GM18870 (cell line): ENCODE data around the gene ATP5F1D.

Experiments
- ATAC-seq: cut with Tn5 transposase; IDR thresholded peaks from one replicate; pipeline ENCODE4 v1.9.1; 2021; ENCODE audit warnings: moderate library complexity; ENCODE audit not compliant: unreplicated experiment

The ATP5F1D gene

GRCh38 chr19:1232652-1233072 is 8.9 kb upstream of the ATP5F1D start:
- ATAC-seq = no peak

GRCh38 chr19:1233115-1233667 is 8.4 kb upstream of the ATP5F1D start:
- ATAC-seq = no peak

- no peak for ATAC-seq
Measured at GRCh38 chr19:1234051-1234954, 7.2 kb upstream of the ATP5F1D start.

- no peak for ATAC-seq
Measured at GRCh38 chr19:1234955-1235380, 6.6 kb upstream of the ATP5F1D start.

GRCh38 chr19:1235625-1236538 is 5.7 kb upstream of the ATP5F1D start:
- ATAC-seq = no peak

- no peak for ATAC-seq
Measured at GRCh38 chr19:1236576-1236975, 5.0 kb upstream of the ATP5F1D start.

GRCh38 chr19:1237027-1237659 is 4.4 kb upstream of the ATP5F1D start:
- ATAC-seq = no peak

- ATAC-seq = no peak
Measured at GRCh38 chr19:1237754-1238368, 3.7 kb upstream of the ATP5F1D start, which contains the start of gene CBARP. Gene CBARP, minus strand, starts transcription at chr19:1238005. Its CDS starts 1,905 bp downstream, at chr19:1236100.

GRCh38 chr19:1238369-1239303 is 2.9 kb upstream of the ATP5F1D start:
- ATAC-seq = no peak

- ATAC-seq = no peak
Measured at GRCh38 chr19:1239420-1239795, 2.1 kb upstream of the ATP5F1D start.

GRCh38 chr19:1239796-1240737 is 1.5 kb upstream of the ATP5F1D start:
- no peak for ATAC-seq

GRCh38 chr19:1240925-1241324 is 626 bp upstream of the ATP5F1D start:
- ATAC-seq = no peak

- no peak for ATAC-seq
Measured at GRCh38 chr19:1243768-1244692, 2.5 kb downstream of the ATP5F1D start.

GRCh38 chr19:1244693-1245451 is 3.3 kb downstream of the ATP5F1D start:
- ATAC-seq = no peak

GRCh38 chr19:1245494-1246264 is 4.1 kb downstream of the ATP5F1D start:
- ATAC-seq = no peak
